Mucosa of stomach (tissue), 1 donor: ENCODE results near the gene SORL1.

Experiments
- H3K27me3 ChIP-seq: one replicate; pipeline ENCODE4 v1.7.0; 2013; ENCODE audit warnings: mild to moderate bottlenecking, low read length; ENCODE audit not compliant: control insufficient read depth, insufficient read depth
- H3K36me3 ChIP-seq: one replicate; pipeline ENCODE4 v1.7.0; 2013; ENCODE audit warnings: low read length; ENCODE audit not compliant: control insufficient read depth, insufficient read depth
- H3K4me1 ChIP-seq: one replicate; pipeline ENCODE4 v1.7.0; 2013; ENCODE audit warnings: mild to moderate bottlenecking, low read length; ENCODE audit not compliant: control insufficient read depth, insufficient read depth
- H3K4me3 ChIP-seq: one replicate; pipeline ENCODE4 v1.7.0; 2013; ENCODE audit warnings: low read length
- H3K9ac ChIP-seq: one replicate; pipeline ENCODE4 v1.7.0; 2013; ENCODE audit warnings: mild to moderate bottlenecking, low read length, moderate library complexity
- H3K9me3 ChIP-seq: one replicate; pipeline ENCODE4 v1.7.0; 2013; ENCODE audit warnings: mild to moderate bottlenecking, low read length, moderate library complexity; ENCODE audit not compliant: control insufficient read depth
- donor health status: Pancreatic carcinoma.

Gene SORL1

GRCh38 chr11:121459413-121460017 is 7.4 kb downstream of the SORL1 start:
- no peaks in the 10 kb centered on the region for H3K27me3 ChIP-seq
- H3K9me3 ChIP-seq: no peaks in the 10 kb centered on the region
- peaks cover 36% of the 10 kb centered on the region for H3K4me1 ChIP-seq
- H3K9ac ChIP-seq: no peak overlapping the region
- H3K36me3 ChIP-seq: no peaks in the 10 kb centered on the region
- H3K4me3 ChIP-seq: no peak overlapping the region

DNA sequence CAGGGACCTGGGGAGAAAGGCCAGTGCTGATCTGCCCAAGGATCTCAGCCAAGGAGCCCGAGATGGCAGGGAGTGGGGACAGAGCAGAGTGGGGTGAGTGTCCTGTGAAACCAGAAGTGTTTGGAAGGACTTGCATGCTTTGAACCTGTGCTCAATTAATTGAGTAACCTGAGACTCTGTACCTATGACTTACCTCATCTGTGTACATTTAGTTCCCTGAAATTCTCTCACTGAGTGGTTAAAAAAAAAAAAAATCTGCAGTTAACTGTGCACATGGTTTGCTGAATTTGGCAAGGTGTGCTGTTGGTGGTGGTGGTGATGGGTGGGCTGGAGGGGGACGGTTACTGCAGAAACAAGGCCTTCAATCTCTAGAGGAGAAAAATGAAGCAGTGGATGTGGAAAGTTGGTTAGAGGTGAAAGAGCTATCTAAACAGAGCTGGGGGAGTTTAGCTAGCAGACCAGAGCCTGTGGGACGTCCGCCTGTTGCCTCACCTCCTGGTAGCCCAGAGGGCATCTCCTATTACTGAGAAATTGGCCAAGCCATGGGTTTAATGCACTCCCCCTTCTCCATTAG is 8.9 kb downstream of the SORL1 start:
- Histone ChIP-seq H3K4me1 (peaks cover 51% of the 10 kb centered on the region), H3K36me3 (no peaks in the 10 kb centered on the region), H3K4me3 (no peak overlapping the region), H3K27me3 (no peaks in the 10 kb centered on the region), H3K9ac (no peak overlapping the region), H3K9me3 (no peaks in the 10 kb centered on the region)

DNA sequence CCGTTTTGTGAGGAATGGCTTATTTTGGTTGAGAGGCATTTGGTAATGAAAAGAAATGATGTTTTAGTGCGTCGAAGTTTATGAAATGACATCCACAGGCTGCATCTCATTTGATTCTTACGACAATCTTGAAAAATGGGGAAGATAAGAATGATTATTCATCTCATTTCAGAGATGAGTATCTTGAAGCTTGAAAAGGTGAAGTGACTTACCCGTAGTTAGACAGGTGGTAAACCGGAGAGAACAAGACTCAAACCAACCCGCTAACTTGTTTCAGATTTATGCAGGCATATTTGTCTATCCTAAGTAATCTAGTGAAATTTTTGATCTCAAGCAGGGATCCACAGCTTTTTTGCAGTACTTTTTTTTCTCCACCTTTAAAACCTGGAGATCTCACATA is 9.7 kb downstream of the SORL1 start:
- no peaks in the 10 kb centered on the region for H3K27me3 ChIP-seq
- H3K9me3 ChIP-seq: no peaks in the 10 kb centered on the region
- H3K9ac ChIP-seq: no peak overlapping the region
- H3K4me3 ChIP-seq: no peak overlapping the region
- peaks cover 59% of the 10 kb centered on the region for H3K4me1 ChIP-seq
- H3K36me3 ChIP-seq: no peaks in the 10 kb centered on the region

DNA sequence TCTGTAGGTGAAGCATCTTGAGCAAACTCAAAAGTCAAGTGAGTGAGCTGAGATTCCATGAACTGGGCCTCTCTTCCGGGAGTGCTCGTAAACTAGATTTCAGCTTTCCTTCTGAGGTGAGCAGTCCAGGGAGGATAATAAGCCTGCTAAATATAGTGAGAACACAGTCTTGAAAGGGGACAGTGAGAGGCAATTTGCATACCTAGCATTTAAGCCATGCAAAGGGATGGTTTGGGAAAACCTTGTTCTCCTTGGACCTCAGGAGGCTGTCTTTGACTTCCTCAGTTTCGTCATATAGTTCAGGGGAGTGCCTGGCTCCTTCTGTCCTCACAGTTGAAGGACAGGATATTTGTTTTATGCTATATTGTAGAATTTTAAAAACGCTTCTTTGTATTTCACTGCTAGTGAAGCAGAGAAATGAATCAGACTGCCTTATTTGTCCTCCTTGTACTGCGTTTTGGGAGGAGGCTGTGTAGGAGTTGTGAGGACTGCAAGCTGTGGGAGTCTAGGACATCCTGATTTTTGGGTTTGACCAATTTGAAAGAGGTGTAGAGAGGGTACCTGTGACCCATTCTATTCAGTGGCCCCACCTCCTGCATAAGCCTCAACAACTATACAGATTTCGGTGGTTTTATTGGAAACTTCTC is 11.7 kb downstream of the SORL1 start:
- peaks cover 73% of the 10 kb centered on the region for H3K4me1 ChIP-seq
- H3K4me3 ChIP-seq: no peak overlapping the region
- no peaks in the 10 kb centered on the region for H3K27me3 ChIP-seq
- peak overlapping the region; percentile 2 for H3K9ac ChIP-seq
- no peaks in the 10 kb centered on the region for H3K9me3 ChIP-seq
- H3K36me3 ChIP-seq: no peaks in the 10 kb centered on the region

DNA sequence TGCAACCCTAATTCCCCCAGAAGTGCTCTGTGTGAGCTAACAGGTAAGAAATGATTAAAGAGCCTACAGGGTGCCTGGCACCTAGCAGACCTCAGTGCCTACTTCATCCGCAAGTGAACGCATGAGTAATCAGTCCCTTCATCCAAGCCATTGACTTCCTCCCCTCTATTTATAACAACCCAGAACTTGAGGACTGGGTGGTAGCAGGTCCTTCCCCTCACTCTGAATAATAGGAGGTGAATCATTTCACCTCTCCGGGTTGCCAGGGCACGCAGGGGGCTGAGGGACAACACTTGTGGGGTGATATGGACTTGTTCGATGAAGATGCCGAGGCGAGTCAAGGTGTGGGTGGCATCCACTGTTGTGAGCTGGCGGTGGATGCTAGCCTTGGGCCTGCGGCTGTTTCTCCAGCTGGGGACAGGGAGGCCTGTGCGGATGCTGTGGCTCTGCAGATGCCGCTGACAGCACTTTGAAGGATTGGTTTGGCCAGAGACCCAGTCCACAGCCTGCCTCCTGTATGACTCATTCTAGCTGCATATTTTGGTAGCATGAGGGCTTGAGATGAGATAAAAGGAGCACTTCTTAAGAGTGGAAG is 12.3 kb downstream of the SORL1 start:
- H3K36me3 ChIP-seq: no peaks in the 10 kb centered on the region
- H3K9ac ChIP-seq: peak overlapping the region; percentile 2
- H3K4me1 ChIP-seq: peaks cover 67% of the 10 kb centered on the region
- no peaks in the 10 kb centered on the region for H3K27me3 ChIP-seq
- H3K9me3 ChIP-seq: no peaks in the 10 kb centered on the region
- H3K4me3 ChIP-seq: no peak overlapping the region

- no peak overlapping the region for H3K4me3 ChIP-seq
- H3K9ac ChIP-seq: peak overlapping the region; percentile 40
- H3K36me3 ChIP-seq: no peaks in the 10 kb centered on the region
- H3K27me3 ChIP-seq: no peaks in the 10 kb centered on the region
- H3K4me1 ChIP-seq: peaks cover 60% of the 10 kb centered on the region
- no peaks in the 10 kb centered on the region for H3K9me3 ChIP-seq
Observed at GRCh38 chr11:121465709-121466062, 13.6 kb downstream of the SORL1 start.

- H3K4me3 ChIP-seq: peak overlapping the region; percentile 45
- peak overlapping the region; percentile 40 for H3K9ac ChIP-seq
- no peaks in the 10 kb centered on the region for H3K9me3 ChIP-seq
- H3K4me1 ChIP-seq: peaks cover 55% of the 10 kb centered on the region
- no peaks in the 10 kb centered on the region for H3K27me3 ChIP-seq
- no peaks in the 10 kb centered on the region for H3K36me3 ChIP-seq
Observed at GRCh38 chr11:121466063-121466794, 14.1 kb downstream of the SORL1 start.

GRCh38 chr11:121467471-121467870 is 15.4 kb downstream of the SORL1 start:
- H3K36me3 ChIP-seq: no peaks in the 10 kb centered on the region
- H3K9ac ChIP-seq: peak overlapping the region; percentile 10
- H3K4me3 ChIP-seq: no peak overlapping the region
- no peaks in the 10 kb centered on the region for H3K27me3 ChIP-seq
- peaks cover 55% of the 10 kb centered on the region for H3K4me1 ChIP-seq
- H3K9me3 ChIP-seq: no peaks in the 10 kb centered on the region

- Histone ChIP-seq H3K9ac (peak overlapping the region; percentile 10), H3K4me1 (peaks cover 54% of the 10 kb centered on the region), H3K4me3 (no peak overlapping the region), H3K27me3 (no peaks in the 10 kb centered on the region), H3K36me3 (no peaks in the 10 kb centered on the region), H3K9me3 (no peaks in the 10 kb centered on the region)
Observed at GRCh38 chr11:121467965-121468364, 15.9 kb downstream of the SORL1 start.

GRCh38 chr11:121469910-121470309 is 17.8 kb downstream of the SORL1 start:
- H3K4me1 ChIP-seq: peaks cover 34% of the 10 kb centered on the region

GRCh38 chr11:121471167-121471566 is 19.1 kb downstream of the SORL1 start:
- Histone ChIP-seq H3K27me3 (no peaks in the 10 kb centered on the region), H3K4me1 (peaks cover 27% of the 10 kb centered on the region), H3K4me3 (no peak overlapping the region), H3K9ac (no peak overlapping the region), H3K36me3 (no peaks in the 10 kb centered on the region), H3K9me3 (no peaks in the 10 kb centered on the region)

More at GRCh38 chr11:121469910-121470309, 17.8 kb downstream of the SORL1 start:
- no peaks in the 10 kb centered on the region for H3K9me3 ChIP-seq
- no peak overlapping the region for H3K9ac ChIP-seq
- H3K4me3 ChIP-seq: no peak overlapping the region
- H3K27me3 ChIP-seq: no peaks in the 10 kb centered on the region
- no peaks in the 10 kb centered on the region for H3K36me3 ChIP-seq

DNA sequence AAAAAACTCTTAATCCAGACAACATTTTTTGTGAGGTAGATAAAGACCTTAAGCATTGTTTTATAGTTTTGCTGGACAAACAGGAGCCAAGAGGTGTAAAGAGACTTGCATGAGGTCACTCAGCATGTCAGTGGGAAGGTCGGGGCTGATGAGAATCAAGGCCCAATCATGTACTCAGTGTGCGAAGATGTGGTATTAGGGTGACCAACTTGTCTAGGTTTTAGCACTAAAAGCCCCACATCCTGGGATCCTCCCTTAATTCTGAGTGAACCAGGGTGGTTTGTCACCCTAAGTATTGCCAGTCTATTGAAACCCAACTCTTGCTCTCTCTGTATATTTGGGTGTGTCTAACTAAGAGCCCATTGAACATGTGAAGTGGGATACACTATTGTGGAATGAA is 20.2 kb downstream of the SORL1 start:
- Histone ChIP-seq H3K36me3 (no peaks in the 10 kb centered on the region), H3K9ac (no peak overlapping the region), H3K9me3 (no peaks in the 10 kb centered on the region), H3K4me1 (peaks cover 26% of the 10 kb centered on the region), H3K4me3 (no peak overlapping the region), H3K27me3 (no peaks in the 10 kb centered on the region)
